ENCODE measurements around the gene ARSG.
"Not testable (repeated sequence)": the region's sequence is repeated elsewhere in the genome, so short reads cannot be mapped to it uniquely, and the experiment has no call there.

ARSG gene

GRCh38 chr17:68320943-68321555 is 29.8 kb downstream of the ARSG start:
- Mint-ChIP-seq H3K9me3 (no peaks in the 10 kb centered on the region), H3K4me1 (peaks cover 22 to 23% of the 10 kb centered on the region in 2 donors), H3K27me3 (peaks cover 0 to 15% of the 10 kb centered on the region in 2 donors), H3K36me3 (peaks cover 3 to 16% of the 10 kb centered on the region in 2 donors), H3K4me3 (no peak overlapping the region), H3K27ac (no peak overlapping the region)
- ATAC-seq (replicated peaks): no peak
- no peak for DNase-seq

- Mint-ChIP-seq H3K4me1 (peaks cover 20 to 23% of the 10 kb centered on the region in 2 donors), H3K4me3 (no peak overlapping the region), H3K9me3 (no peaks in the 10 kb centered on the region), H3K36me3 (peaks cover 0 to 12% of the 10 kb centered on the region in 2 donors), H3K27me3 (peaks cover 0 to 11% of the 10 kb centered on the region in 2 donors), H3K27ac (no peak overlapping the region)
- DNase-seq: no peak
- no peak for ATAC-seq (replicated peaks)
These were observed 30.3 kb downstream of the ARSG start for GRCh38 chr17:68321556-68321954.

- DNase-seq (no peak), ATAC-seq (replicated peaks) (no peak)
- Mint-ChIP-seq H3K4me3 (no peak overlapping the region), H3K27me3 (peaks cover 0 to 11% of the 10 kb centered on the region in 2 donors), H3K9me3 (no peaks in the 10 kb centered on the region), H3K4me1 (peaks cover 20 to 23% of the 10 kb centered on the region in 2 donors), H3K36me3 (peaks cover 0 to 12% of the 10 kb centered on the region in 2 donors), H3K27ac (no peak overlapping the region)
These were observed 31.3 kb downstream of the ARSG start for GRCh38 chr17:68322630-68323029.

- no peak overlapping the region for H3K4me3 Mint-ChIP-seq
- peaks cover 0 to 12% of the 10 kb centered on the region in 2 donors for H3K36me3 Mint-ChIP-seq
- no peak overlapping the region for H3K27ac Mint-ChIP-seq
- ATAC-seq (replicated peaks) (no peak), DNase-seq (no peak)
- H3K9me3 Mint-ChIP-seq: no peaks in the 10 kb centered on the region
- H3K27me3 Mint-ChIP-seq: peaks cover 0 to 11% of the 10 kb centered on the region in 2 donors
- H3K4me1 Mint-ChIP-seq: peaks cover 10 to 12% of the 10 kb centered on the region in 2 donors
These were observed 32.8 kb downstream of the ARSG start for GRCh38 chr17:68324114-68324513.

GRCh38 chr17:68324654-68325336 is 33.5 kb downstream of the ARSG start:
- Mint-ChIP-seq H3K27me3 (peaks cover 0 to 11% of the 10 kb centered on the region in 2 donors), H3K4me3 (no peak overlapping the region), H3K27ac (no peak overlapping the region), H3K4me1 (peaks cover 4 to 5% of the 10 kb centered on the region in 2 donors), H3K36me3 (peaks cover 0 to 9% of the 10 kb centered on the region in 2 donors), H3K9me3 (no peaks in the 10 kb centered on the region)
- DNase-seq (no peak), ATAC-seq (replicated peaks) (no peak)

GRCh38 chr17:68325961-68326360 is 34.7 kb downstream of the ARSG start:
- Mint-ChIP-seq H3K9me3 (peaks cover 3 to 5% of the 10 kb centered on the region in 2 donors), H3K27ac (no peak overlapping the region), H3K4me3 (no peak overlapping the region), H3K4me1 (no peaks in the 10 kb centered on the region), H3K27me3 (peaks cover 0 to under 1% of the 10 kb centered on the region in 2 donors), H3K36me3 (peaks cover 0 to 5% of the 10 kb centered on the region in 2 donors)
- ATAC-seq (replicated peaks) (no peak), DNase-seq (no peak)

GRCh38 chr17:68326681-68327080 is 35.4 kb downstream of the ARSG start:
- no peak for DNase-seq
- Mint-ChIP-seq H3K4me3 (no peak overlapping the region), H3K27ac (no peak overlapping the region), H3K4me1 (no peaks in the 10 kb centered on the region), H3K27me3 (no peaks in the 10 kb centered on the region), H3K36me3 (peaks cover 0 to 5% of the 10 kb centered on the region in 2 donors), H3K9me3 (peaks cover 5 to 7% of the 10 kb centered on the region in 2 donors)
- no peak for ATAC-seq (replicated peaks)

- Mint-ChIP-seq H3K27ac (no peak overlapping the region), H3K4me1 (no peaks in the 10 kb centered on the region)
- no peak for ATAC-seq (replicated peaks)
These were observed 36.7 kb downstream of the ARSG start for GRCh38 chr17:68327823-68328557.

GRCh38 chr17:68328676-68329075 is 37.4 kb downstream of the ARSG start:
- ATAC-seq (replicated peaks) (no peak), DNase-seq (no peak)
- H3K4me3 Mint-ChIP-seq: no peak overlapping the region
- peaks cover 3 to 10% of the 10 kb centered on the region in 2 donors for H3K36me3 Mint-ChIP-seq
- no peak overlapping the region for H3K27ac Mint-ChIP-seq
- no peaks in the 10 kb centered on the region for H3K27me3 Mint-ChIP-seq
- H3K4me1 Mint-ChIP-seq: no peaks in the 10 kb centered on the region
- peaks cover 9 to 10% of the 10 kb centered on the region in 2 donors for H3K9me3 Mint-ChIP-seq

More at GRCh38 chr17:68327823-68328557, 36.7 kb downstream of the ARSG start:
- Mint-ChIP-seq H3K4me3 (no peak overlapping the region), H3K9me3 (peaks cover 7 to 10% of the 10 kb centered on the region in 2 donors), H3K27me3 (no peaks in the 10 kb centered on the region), H3K36me3 (peaks cover 2 to 8% of the 10 kb centered on the region in 2 donors)
- no peak for DNase-seq

- DNase-seq: no peak
- Mint-ChIP-seq H3K36me3 (peaks cover 3 to 10% of the 10 kb centered on the region in 2 donors), H3K4me1 (no peaks in the 10 kb centered on the region), H3K27ac (no peak overlapping the region), H3K4me3 (no peak overlapping the region), H3K27me3 (no peaks in the 10 kb centered on the region), H3K9me3 (peaks cover 9 to 10% of the 10 kb centered on the region in 2 donors)
- no peak for ATAC-seq (replicated peaks)
These were observed 38.0 kb downstream of the ARSG start for GRCh38 chr17:68329331-68329730.

- not testable (repeated sequence) for ATAC-seq (replicated peaks)
These were observed 40.6 kb downstream of the ARSG start for GRCh38 chr17:68331932-68332331.

GRCh38 chr17:68334393-68334792 is 43.1 kb downstream of the ARSG start:
- Mint-ChIP-seq H3K9me3 (peaks cover 9 to 12% of the 10 kb centered on the region in 2 donors), H3K36me3 (peaks cover 3 to 13% of the 10 kb centered on the region in 2 donors)
- ATAC-seq (replicated peaks): no peak

More at GRCh38 chr17:68331932-68332331, 40.6 kb downstream of the ARSG start:
- H3K4me1 Mint-ChIP-seq, H3K4me3 Mint-ChIP-seq, H3K27me3 Mint-ChIP-seq, H3K27ac Mint-ChIP-seq, DNase-seq: not testable (repeated sequence)
- peaks cover 9 to 12% of the 10 kb centered on the region in 2 donors for H3K9me3 Mint-ChIP-seq
- peaks cover 3 to 13% of the 10 kb centered on the region in 2 donors for H3K36me3 Mint-ChIP-seq

GRCh38 chr17:68341482-68341881 is 50.2 kb downstream of the ARSG start:
- H3K27ac Mint-ChIP-seq: no peak overlapping the region
- peaks cover 1 to 3% of the 10 kb centered on the region in 2 donors for H3K36me3 Mint-ChIP-seq
- H3K4me3 Mint-ChIP-seq: no peak overlapping the region
- no peaks in the 10 kb centered on the region for H3K9me3 Mint-ChIP-seq
- H3K4me1 Mint-ChIP-seq: peaks cover 16 to 23% of the 10 kb centered on the region in 2 donors
- ATAC-seq (replicated peaks) (no peak), DNase-seq (no peak)
- peaks cover 0 to 4% of the 10 kb centered on the region in 2 donors for H3K27me3 Mint-ChIP-seq

More at GRCh38 chr17:68334393-68334792, 43.1 kb downstream of the ARSG start:
- Mint-ChIP-seq H3K4me3 (no peak overlapping the region), H3K27ac (no peak overlapping the region), H3K27me3 (peaks cover 0 to 5% of the 10 kb centered on the region in 2 donors), H3K4me1 (no peaks in the 10 kb centered on the region)
- DNase-seq: no peak

- Mint-ChIP-seq H3K36me3 (peaks cover 6 to 19% of the 10 kb centered on the region in 2 donors), H3K9me3 (no peaks in the 10 kb centered on the region), H3K27me3 (peaks cover 10 to 14% of the 10 kb centered on the region in 2 donors), H3K4me3 (no peak overlapping the region), H3K4me1 (peaks cover 29 to 32% of the 10 kb centered on the region in 2 donors), H3K27ac (no peak overlapping the region)
- DNase-seq (no peak), ATAC-seq (replicated peaks) (no peak)
These were observed 52.7 kb downstream of the ARSG start for GRCh38 chr17:68343976-68344375.

All from stimulated activated naive B cell treated with anti-CD40 and anti-IgM and Interleukin-4, amounts not matched to agents 10 μg/mL and 1 μg/mL and 100 μg/mL, for 72 hours (primary cell).